Fibroblast of mammary gland (primary cell): ENCODE results near the gene TGM5.
A peak's percentile ranks its signal among the peaks of the same experiment; 100 is the strongest.

Experiments used
- DNase-seq: peaks from one replicate; pipeline ENCODE4 v3.0.0-alpha.2; 2010; ENCODE audit warnings: low read depth
- H3K4me3 ChIP-seq: 2 replicates; pipeline ENCODE4 v1.5.1; 2011; ENCODE audit warnings: low read depth, mild to moderate bottlenecking, low read length, moderate library complexity; ENCODE audit not compliant: control insufficient read depth
- TF ChIP-seq, protein P1 (sequence below): conservative IDR thresholded peaks from 2 replicates; pipeline ENCODE4 v1.5.1; 2011; ENCODE audit warnings: low read depth, low read length, inconsistent platforms; ENCODE audit not compliant: control insufficient read depth, insufficient read depth

Gene TGM5

DNA sequence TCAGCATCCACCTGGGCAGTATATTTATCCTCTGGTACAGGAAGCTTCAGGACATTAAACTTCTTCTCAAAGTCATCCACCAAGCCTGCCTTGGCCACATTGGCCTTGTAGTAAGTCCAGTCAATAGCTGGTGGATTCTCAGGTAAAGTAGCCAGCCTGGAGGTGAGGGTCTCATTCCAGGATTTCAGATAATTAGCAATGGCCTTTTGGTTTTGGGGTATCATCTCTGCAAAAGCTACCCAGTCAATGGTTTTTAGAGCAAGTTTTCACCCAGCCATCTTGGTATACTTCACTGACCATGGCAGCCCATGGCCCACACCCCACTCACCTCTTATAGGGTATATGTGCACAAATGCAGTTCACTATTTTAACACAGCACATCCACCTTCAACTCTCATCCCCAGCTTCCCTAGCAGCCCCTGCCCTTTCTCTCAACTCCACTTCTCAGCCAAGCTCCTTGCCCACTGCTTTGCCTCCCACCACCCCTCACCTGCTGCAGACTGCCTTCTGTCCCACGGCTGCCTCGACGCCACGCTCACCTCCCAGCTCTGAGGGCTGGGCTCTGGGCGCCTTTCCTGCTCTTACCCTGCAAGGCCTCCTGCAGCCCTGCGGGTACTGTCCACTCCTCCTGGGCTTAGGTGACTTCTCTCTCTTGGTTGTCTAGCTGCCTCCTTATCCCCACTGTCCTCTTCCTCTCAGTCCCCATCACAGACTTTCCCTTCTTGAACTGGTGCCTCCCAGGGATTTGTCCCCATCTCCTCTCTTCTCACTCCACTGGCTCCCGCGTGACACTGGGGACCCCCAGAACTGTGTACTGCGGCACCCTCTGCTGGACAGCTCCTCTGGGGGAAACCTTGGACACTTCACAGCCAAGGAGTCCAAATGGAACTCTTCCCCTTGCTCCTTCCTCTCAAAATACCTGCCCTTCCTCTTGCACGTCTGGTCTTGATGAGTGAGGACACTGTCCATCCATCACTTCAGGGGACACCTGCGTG lies 1.7 kb upstream of the TGM5 start:
- no peak for DNase-seq
- TF ChIP-seq, protein P1, sequence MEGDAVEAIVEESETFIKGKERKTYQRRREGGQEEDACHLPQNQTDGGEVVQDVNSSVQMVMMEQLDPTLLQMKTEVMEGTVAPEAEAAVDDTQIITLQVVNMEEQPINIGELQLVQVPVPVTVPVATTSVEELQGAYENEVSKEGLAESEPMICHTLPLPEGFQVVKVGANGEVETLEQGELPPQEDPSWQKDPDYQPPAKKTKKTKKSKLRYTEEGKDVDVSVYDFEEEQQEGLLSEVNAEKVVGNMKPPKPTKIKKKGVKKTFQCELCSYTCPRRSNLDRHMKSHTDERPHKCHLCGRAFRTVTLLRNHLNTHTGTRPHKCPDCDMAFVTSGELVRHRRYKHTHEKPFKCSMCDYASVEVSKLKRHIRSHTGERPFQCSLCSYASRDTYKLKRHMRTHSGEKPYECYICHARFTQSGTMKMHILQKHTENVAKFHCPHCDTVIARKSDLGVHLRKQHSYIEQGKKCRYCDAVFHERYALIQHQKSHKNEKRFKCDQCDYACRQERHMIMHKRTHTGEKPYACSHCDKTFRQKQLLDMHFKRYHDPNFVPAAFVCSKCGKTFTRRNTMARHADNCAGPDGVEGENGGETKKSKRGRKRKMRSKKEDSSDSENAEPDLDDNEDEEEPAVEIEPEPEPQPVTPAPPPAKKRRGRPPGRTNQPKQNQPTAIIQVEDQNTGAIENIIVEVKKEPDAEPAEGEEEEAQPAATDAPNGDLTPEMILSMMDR: peak; percentile 25
- H3K4me3 ChIP-seq: no peak overlapping the region

DNA sequence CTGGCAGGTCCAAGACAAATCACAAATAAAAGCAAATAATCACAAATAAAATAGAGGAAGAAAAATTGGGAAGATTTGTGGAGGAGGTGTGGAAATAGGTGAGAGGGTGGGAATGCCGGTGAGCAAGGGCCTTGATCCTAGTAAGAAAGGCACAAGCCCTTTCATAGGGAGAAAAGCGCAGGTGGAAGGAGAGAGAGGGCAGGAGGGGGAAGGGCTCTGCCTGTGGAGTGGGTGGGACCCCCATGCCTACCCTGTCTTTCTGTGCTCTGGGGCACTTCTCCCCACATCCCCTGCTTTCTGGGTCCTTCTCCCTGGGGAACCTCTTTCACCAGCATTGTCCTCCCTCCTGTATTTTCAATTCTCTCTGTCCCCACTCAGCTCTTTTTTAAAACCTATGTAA lies 711 bp upstream of the TGM5 start:
- DNase-seq: no peak
- no peak overlapping the region for H3K4me3 ChIP-seq
- TF ChIP-seq, protein P1: no peak

GRCh38 chr15:43266386-43266785 lies 342 bp downstream of the TGM5 start:
- H3K4me3 ChIP-seq: no peak overlapping the region
- DNase-seq: no peak
- TF ChIP-seq, protein P1: no peak

DNA sequence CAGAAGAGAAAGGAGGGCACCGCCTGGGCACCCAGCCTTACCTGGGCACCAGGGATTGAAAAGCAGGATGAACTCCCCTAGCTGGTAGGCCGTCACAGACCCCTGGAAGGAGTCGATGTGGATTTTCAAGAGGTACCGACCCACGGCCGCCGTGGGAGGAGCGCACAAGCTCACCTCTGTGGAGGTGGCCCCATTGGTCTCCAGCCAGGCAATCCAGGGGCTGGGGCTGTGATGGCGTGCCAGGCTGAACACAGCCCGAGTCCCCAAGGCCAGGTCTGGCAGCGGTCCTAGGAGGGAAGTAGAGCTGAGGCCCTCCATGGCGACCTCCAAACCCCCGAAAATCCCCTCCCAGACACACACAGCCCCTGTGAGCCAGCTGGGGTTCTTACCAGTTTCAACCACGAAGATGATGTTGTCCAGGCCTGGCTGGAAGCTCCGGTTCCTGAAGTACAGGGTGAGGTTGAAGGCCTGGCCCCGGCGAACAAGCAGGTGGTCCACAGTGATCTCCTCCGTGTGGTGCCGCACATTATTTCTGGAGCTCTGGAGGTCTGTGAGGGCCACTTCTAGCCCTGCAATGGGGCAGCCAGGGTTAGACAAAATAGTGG lies 6.6 kb downstream of the TGM5 start:
- no peak for DNase-seq
- H3K4me3 ChIP-seq: no peak overlapping the region
- TF ChIP-seq, protein P1: no peak

GRCh38 chr15:43258781-43259180 lies 7.9 kb downstream of the TGM5 start:
- no peak overlapping the region for H3K4me3 ChIP-seq
- TF ChIP-seq, protein P1: no peak

DNA sequence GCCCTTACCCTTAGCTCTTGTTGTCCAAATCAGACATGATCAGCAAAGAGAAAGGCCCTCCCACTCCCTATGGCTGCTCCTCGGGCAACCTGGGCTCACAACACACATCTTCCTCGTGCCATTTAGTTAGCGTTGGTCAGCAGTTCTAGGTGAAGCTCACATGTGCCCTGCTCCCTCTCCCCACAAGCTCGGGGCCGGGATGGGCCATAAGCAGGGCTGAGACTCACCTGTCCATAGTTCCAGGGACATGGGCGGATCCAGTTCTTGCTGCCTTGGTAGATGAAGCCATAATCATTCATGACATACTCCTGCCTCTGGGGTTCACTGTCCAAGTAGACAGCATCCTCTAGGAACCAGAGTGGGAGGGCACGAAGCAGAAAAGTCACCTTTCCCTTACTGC lies 10.4 kb downstream of the TGM5 start:
- H3K4me3 ChIP-seq: no peak overlapping the region
- DNase-seq: no peak
- TF ChIP-seq, protein P1: no peak

More at GRCh38 chr15:43258781-43259180, 7.9 kb downstream of the TGM5 start:
- no peak for DNase-seq
